Astrocyte (in vitro differentiated cells and primary cell): ENCODE data around the gene ATXN7L1. TPM values are rescaled to one million over a fixed set of nuclear protein-coding genes. Genes with fewer than 3 reads are reported as not detected.

ENCODE experiments used
- DNase-seq: peaks from one replicate; pipeline ENCODE4 v3.0.0-alpha.2; 2010; ENCODE audit warnings: low read depth
- FAIRE-seq: peaks from 2 replicates; lab custom pipeline; 2011; peaks lifted over from hg19 to GRCh38; lab: Jason Lieb, UNC
- H2AFZ ChIP-seq: 2 replicates; pipeline ENCODE4 v1.6.0; 2012; ENCODE audit warnings: low read depth, low read length, inconsistent platforms
- H3K27ac ChIP-seq: 2 replicates; pipeline ENCODE4 v1.5.1; 2011; ENCODE audit warnings: low read depth, low read length, inconsistent platforms
- H3K27me3 ChIP-seq: 2 replicates; pipeline ENCODE4 v1.6.0; 2011; ENCODE audit warnings: low read length, inconsistent platforms; ENCODE audit not compliant: insufficient read depth
- H3K36me3 ChIP-seq: 2 replicates; pipeline ENCODE4 v1.5.1; 2011; ENCODE audit warnings: low read length, inconsistent platforms; ENCODE audit not compliant: insufficient read depth
- H3K4me1 ChIP-seq: 2 replicates; pipeline ENCODE4 v1.5.1; 2011; ENCODE audit warnings: low read length, inconsistent platforms; ENCODE audit not compliant: insufficient read depth
- H3K4me2 ChIP-seq: 2 replicates; pipeline ENCODE4 v1.6.0; 2012; ENCODE audit warnings: low read length, inconsistent platforms
- H3K4me3 ChIP-seq: 2 replicates; pipeline ENCODE4 v1.5.1; 2011; ENCODE audit warnings: low read depth, mild to moderate bottlenecking, low read length, inconsistent platforms; ENCODE audit not compliant: insufficient read depth
- H3K79me2 ChIP-seq: 2 replicates; pipeline ENCODE4 v1.6.0; 2012; ENCODE audit warnings: mild to moderate bottlenecking, low read length, inconsistent platforms; ENCODE audit not compliant: insufficient read depth
- H3K9ac ChIP-seq: 2 replicates; pipeline ENCODE4 v1.6.0; 2012; ENCODE audit warnings: mild to moderate bottlenecking, low read length, inconsistent platforms
- H3K9me3 ChIP-seq: 2 replicates; pipeline ENCODE4 v1.5.1; 2012; ENCODE audit warnings: low read depth, mild to moderate bottlenecking, low read length, inconsistent platforms; ENCODE audit not compliant: insufficient read depth
- H4K20me1 ChIP-seq: 2 replicates; pipeline ENCODE4 v1.6.0; 2012; ENCODE audit warnings: low read length, inconsistent platforms; ENCODE audit not compliant: insufficient read depth
- H3K27ac Mint-ChIP-seq: one replicate; pipeline ENCODE4 v1.8.0; 2021; ENCODE audit warnings: mild to moderate bottlenecking, mixed read lengths; ENCODE audit not compliant: unreplicated experiment
- H3K27me3 Mint-ChIP-seq: one replicate; pipeline ENCODE4 v1.8.0; 2021; ENCODE audit warnings: low read depth, mixed read lengths; ENCODE audit not compliant: unreplicated experiment
- H3K36me3 Mint-ChIP-seq: one replicate; pipeline ENCODE4 v1.8.0; 2021; ENCODE audit warnings: low read depth, mixed read lengths; ENCODE audit not compliant: unreplicated experiment
- H3K4me1 Mint-ChIP-seq: one replicate; pipeline ENCODE4 v1.8.0; 2021; ENCODE audit warnings: low read depth, mixed read lengths; ENCODE audit not compliant: unreplicated experiment
- H3K4me3 Mint-ChIP-seq: one replicate; pipeline ENCODE4 v1.8.0; 2021; ENCODE audit warnings: mild to moderate bottlenecking, moderate library complexity, mixed read lengths; ENCODE audit not compliant: unreplicated experiment
- H3K9me3 Mint-ChIP-seq: one replicate; pipeline ENCODE4 v1.8.0; 2021; ENCODE audit warnings: mild to moderate bottlenecking, mixed read lengths; ENCODE audit not compliant: unreplicated experiment
- CTCF ChIP-seq: IDR thresholded peaks from 2 replicates; pipeline ENCODE4 v1.5.1; 2011; ENCODE audit warnings: low read depth, mild to moderate bottlenecking, inconsistent platforms, low read length, moderate library complexity; ENCODE audit not compliant: insufficient read depth
- EZH2 ChIP-seq: IDR thresholded peaks from 2 replicates; pipeline ENCODE4 v1.6.1; 2012; ENCODE audit warnings: mild to moderate bottlenecking, low read length, inconsistent platforms; ENCODE audit not compliant: insufficient read depth
- total RNA-seq: library from RNA; stranded (reverse); gene quantifications from 2 replicates; pipeline ENCODE4 v1.2.1, GENCODE V29; 2021

Gene ATXN7L1
- total RNA-seq, 1 donor from 2014 or later = 7.6 TPM

- H4K20me1 ChIP-seq = no peaks in the 10 kb centered on the region
- no peak overlapping the region for H2AFZ ChIP-seq
- no peaks in the 10 kb centered on the region for H3K9me3 ChIP-seq
- no peaks in the 10 kb centered on the region for H3K36me3 ChIP-seq
- no peak overlapping the region for H3K27ac Mint-ChIP-seq
- H3K27me3 ChIP-seq = no peaks in the 10 kb centered on the region
- H3K9ac ChIP-seq = no peak overlapping the region
- no peaks in the 10 kb centered on the region for H3K27me3 Mint-ChIP-seq
- H3K4me3 ChIP-seq = no peak overlapping the region
- TF ChIP-seq EZH2 = no peak
- TF ChIP-seq CTCF = no peak
- H3K4me3 Mint-ChIP-seq = no peak overlapping the region
- no peaks in the 10 kb centered on the region for H3K9me3 Mint-ChIP-seq
- FAIRE-seq (no peak), DNase-seq (no peak)
- H3K79me2 ChIP-seq = no peaks in the 10 kb centered on the region
- H3K4me1 ChIP-seq = no peaks in the 10 kb centered on the region
- H3K27ac ChIP-seq = no peak overlapping the region
- peaks cover 19% of the 10 kb centered on the region for H3K36me3 Mint-ChIP-seq
- no peak overlapping the region for H3K4me2 ChIP-seq
- peaks cover 1% of the 10 kb centered on the region for H3K4me1 Mint-ChIP-seq
Measured at GRCh38 chr7:105788816-105789349, 87.5 kb downstream of the ATXN7L1 start.

- Mint-ChIP-seq H3K9me3 (no peaks in the 10 kb centered on the region), H3K27ac (no peak overlapping the region), H3K4me3 (no peak overlapping the region), H3K27me3 (no peaks in the 10 kb centered on the region), H3K36me3 (peaks cover 19% of the 10 kb centered on the region), H3K4me1 (peaks cover 1% of the 10 kb centered on the region)
- Histone ChIP-seq H3K4me2 (no peak overlapping the region), H3K9ac (no peak overlapping the region), H4K20me1 (no peaks in the 10 kb centered on the region), H3K27ac (no peak overlapping the region), H3K4me3 (no peak overlapping the region), H2AFZ (no peak overlapping the region), H3K79me2 (no peaks in the 10 kb centered on the region), H3K9me3 (no peaks in the 10 kb centered on the region), H3K36me3 (no peaks in the 10 kb centered on the region), H3K4me1 (peaks cover under 1% of the 10 kb centered on the region), H3K27me3 (no peaks in the 10 kb centered on the region)
- DNase-seq = no peak
- no peak for FAIRE-seq
- TF ChIP-seq CTCF (no peak), EZH2 (no peak)
Measured at GRCh38 chr7:105788356-105788755, 88.0 kb downstream of the ATXN7L1 start.

- FAIRE-seq = no peak
- no peaks in the 10 kb centered on the region for H4K20me1 ChIP-seq
- H3K4me3 Mint-ChIP-seq = no peak overlapping the region
- H3K79me2 ChIP-seq = no peaks in the 10 kb centered on the region
- TF ChIP-seq CTCF = no peak
- TF ChIP-seq EZH2 = no peak
- no peak overlapping the region for H3K4me3 ChIP-seq
- H3K4me1 Mint-ChIP-seq = peaks cover 7% of the 10 kb centered on the region
- no peaks in the 10 kb centered on the region for H3K27me3 ChIP-seq
- no peaks in the 10 kb centered on the region for H3K27me3 Mint-ChIP-seq
- H3K27ac ChIP-seq = no peak overlapping the region
- H3K9ac ChIP-seq = no peak overlapping the region
- no peaks in the 10 kb centered on the region for H3K9me3 Mint-ChIP-seq
- peaks cover 6% of the 10 kb centered on the region for H3K4me1 ChIP-seq
- no peak overlapping the region for H3K4me2 ChIP-seq
- no peak overlapping the region for H2AFZ ChIP-seq
- H3K27ac Mint-ChIP-seq = no peak overlapping the region
- peaks cover 19% of the 10 kb centered on the region for H3K36me3 Mint-ChIP-seq
- no peaks in the 10 kb centered on the region for H3K36me3 ChIP-seq
- no peak for DNase-seq
- H3K9me3 ChIP-seq = no peaks in the 10 kb centered on the region
Measured at GRCh38 chr7:105787793-105788192, 88.6 kb downstream of the ATXN7L1 start.
